HUES6 (cell line): ENCODE measurements around the gene SH2D1B.
"Not testable (repeated sequence)": the region's sequence is repeated elsewhere in the genome, so short reads cannot be mapped to it uniquely, and the experiment has no call there.

Experiments
- H3K27ac ChIP-seq: 2 replicates; pipeline ENCODE4 v1.7.0; 2013; ENCODE audit warnings: low read depth, mild to moderate bottlenecking, low read length, inconsistent platforms
- H3K27me3 ChIP-seq: 2 replicates; pipeline ENCODE4 v1.6.1; 2013; ENCODE audit warnings: low read length; ENCODE audit not compliant: control insufficient read depth, insufficient read depth
- H3K36me3 ChIP-seq: 2 replicates; pipeline ENCODE4 v1.6.1; 2013; ENCODE audit warnings: low read length; ENCODE audit not compliant: control insufficient read depth, insufficient read depth
- H3K4me1 ChIP-seq: 2 replicates; pipeline ENCODE4 v1.6.1; 2013; ENCODE audit warnings: low read length; ENCODE audit not compliant: control insufficient read depth, insufficient read depth
- H3K4me3 ChIP-seq: 2 replicates; pipeline ENCODE4 v1.5.1; 2013; ENCODE audit warnings: low read depth, low read length
- H3K9ac ChIP-seq: one replicate; pipeline ENCODE4 v1.6.1; 2013; ENCODE audit warnings: mild to moderate bottlenecking, low read length
- H3K9me3 ChIP-seq: 2 replicates; pipeline ENCODE4 v1.6.1; 2013; ENCODE audit warnings: low read depth, low read length; ENCODE audit not compliant: control insufficient read depth, insufficient read depth

The SH2D1B gene

GRCh38 chr1:162360237-162360873, 51.6 kb downstream of the SH2D1B start:
- H3K4me3 ChIP-seq, result no peak overlapping the region
- H3K36me3 ChIP-seq, result peaks cover 7% of the 10 kb centered on the region
- no peak overlapping the region for H3K27ac ChIP-seq
- no peak overlapping the region for H3K9ac ChIP-seq
- no peaks in the 10 kb centered on the region for H3K27me3 ChIP-seq
- no peaks in the 10 kb centered on the region for H3K4me1 ChIP-seq
- no peaks in the 10 kb centered on the region for H3K9me3 ChIP-seq

- H3K36me3 ChIP-seq, result peaks cover 11% of the 10 kb centered on the region
- no peak overlapping the region for H3K27ac ChIP-seq
- H3K27me3 ChIP-seq, result no peaks in the 10 kb centered on the region
- H3K4me1 ChIP-seq, result no peaks in the 10 kb centered on the region
- no peaks in the 10 kb centered on the region for H3K9me3 ChIP-seq
- no peak overlapping the region for H3K9ac ChIP-seq
- no peak overlapping the region for H3K4me3 ChIP-seq
Measured at GRCh38 chr1:162359523-162360236, 52.3 kb downstream of the SH2D1B start.

GRCh38 chr1:162358928-162359327, 53.0 kb downstream of the SH2D1B start:
- Histone ChIP-seq H3K36me3 (peaks cover 11% of the 10 kb centered on the region), H3K27me3 (no peaks in the 10 kb centered on the region), H3K4me1 (peaks cover under 1% of the 10 kb centered on the region; the same call in 1 of the 2 replicates), H3K9ac (no peak overlapping the region), H3K27ac (no peak overlapping the region), H3K4me3 (no peak overlapping the region), H3K9me3 (no peaks in the 10 kb centered on the region)

- H3K9ac ChIP-seq, result no peak overlapping the region
- no peaks in the 10 kb centered on the region for H3K9me3 ChIP-seq
- H3K36me3 ChIP-seq, result peaks cover 11% of the 10 kb centered on the region
- H3K4me3 ChIP-seq, result no peak overlapping the region
- peaks cover 12% of the 10 kb centered on the region; the same call in 1 of the 2 replicates for H3K4me1 ChIP-seq
- no peaks in the 10 kb centered on the region for H3K27me3 ChIP-seq
- H3K27ac ChIP-seq, result no peak overlapping the region
Measured at GRCh38 chr1:162357681-162358266, 54.2 kb downstream of the SH2D1B start.

GRCh38 chr1:162353702-162354101, 58.2 kb downstream of the SH2D1B start:
- Histone ChIP-seq H3K4me1 (peaks cover 25% of the 10 kb centered on the region; the same call in 1 of the 2 replicates), H3K9me3 (no peaks in the 10 kb centered on the region), H3K27me3 (no peaks in the 10 kb centered on the region), H3K36me3 (peaks cover 6% of the 10 kb centered on the region), H3K27ac (no peak overlapping the region; the same call in 1 of the 2 replicates), H3K9ac (no peak overlapping the region), H3K4me3 (no peak overlapping the region)

- Histone ChIP-seq H3K9me3 (no peaks in the 10 kb centered on the region), H3K36me3 (peaks cover 6% of the 10 kb centered on the region), H3K9ac (no peak overlapping the region), H3K4me1 (peaks cover 25% of the 10 kb centered on the region; the same call in 1 of the 2 replicates), H3K4me3 (no peak overlapping the region), H3K27ac (no peak overlapping the region), H3K27me3 (no peaks in the 10 kb centered on the region)
Measured at GRCh38 chr1:162353078-162353477, 58.9 kb downstream of the SH2D1B start.

GRCh38 chr1:162351874-162352273, 60.1 kb downstream of the SH2D1B start:
- not testable (repeated sequence) for H3K9me3 ChIP-seq, H3K27me3 ChIP-seq, H3K36me3 ChIP-seq, H3K9ac ChIP-seq, H3K27ac ChIP-seq, H3K4me3 ChIP-seq
- H3K4me1 ChIP-seq, result peaks cover 25% of the 10 kb centered on the region; the same call in 1 of the 2 replicates

GRCh38 chr1:162351246-162351842, 60.6 kb downstream of the SH2D1B start:
- Histone ChIP-seq H3K9ac (no peak overlapping the region), H3K36me3 (peaks cover 6% of the 10 kb centered on the region), H3K27me3 (no peaks in the 10 kb centered on the region), H3K4me1 (peaks cover 25% of the 10 kb centered on the region; the same call in 1 of the 2 replicates), H3K4me3 (no peak overlapping the region), H3K9me3 (no peaks in the 10 kb centered on the region), H3K27ac (no peak overlapping the region)

- Histone ChIP-seq H3K9ac (no peak overlapping the region), H3K27ac (no peak overlapping the region), H3K4me3 (no peak overlapping the region), H3K27me3 (no peaks in the 10 kb centered on the region), H3K36me3 (no peaks in the 10 kb centered on the region), H3K9me3 (no peaks in the 10 kb centered on the region), H3K4me1 (peaks cover 25% of the 10 kb centered on the region; the same call in 1 of the 2 replicates)
Measured at GRCh38 chr1:162349635-162350330, 62.2 kb downstream of the SH2D1B start.

GRCh38 chr1:162347281-162347680, 64.7 kb downstream of the SH2D1B start:
- peaks cover 11% of the 10 kb centered on the region; the same call in 1 of the 2 replicates for H3K4me1 ChIP-seq
- H3K4me3 ChIP-seq, result no peak overlapping the region
- no peaks in the 10 kb centered on the region for H3K36me3 ChIP-seq
- H3K27ac ChIP-seq, result no peak overlapping the region
- H3K27me3 ChIP-seq, result no peaks in the 10 kb centered on the region
- no peak overlapping the region for H3K9ac ChIP-seq
- H3K9me3 ChIP-seq, result no peaks in the 10 kb centered on the region
